K562 (cell line): ENCODE results near the gene MMP28.

Experiments
- ATF2 ChIP-seq: sonication (generic); formaldehyde crosslinking; IDR thresholded peaks from 2 replicates; pipeline ENCODE4 v1.8.1; 2022; ENCODE audit warnings: missing genetic modification reagents
- EP300 ChIP-seq: IDR thresholded peaks from 2 replicates; pipeline ENCODE4 v1.6.1; 2012; ENCODE audit warnings: low read length, improper control_type of control experiment
- POLR2B ChIP-seq: fragments of 450-650 bp; IDR thresholded peaks from 2 replicates; pipeline ENCODE4 v1.6.1; 2018; ENCODE audit warnings: low read depth; ENCODE audit not compliant: partially characterized antibody
- ZFX ChIP-seq: sonication (generic); formaldehyde crosslinking; IDR thresholded peaks from 2 replicates; pipeline ENCODE4 v1.8.0; 2022; ENCODE audit warnings: mild to moderate bottlenecking, missing genetic modification reagents, moderate library complexity

GRCh38 chr17:35761601-35762000 is 33.8 kb downstream of the MMP28 start:
- TF ChIP-seq ZFX (CRISPR knock-in tag) (no peak), EP300 (no peak), POLR2B (no peak), ATF2 (CRISPR knock-in tag) (no peak)
